ENCODE measurements around the gene HECTD4. TPM values are rescaled to one million over a fixed set of nuclear protein-coding genes. Genes with fewer than 3 reads are reported as not detected.
"Not testable (repeated sequence)": the region's sequence is repeated elsewhere in the genome, so short reads cannot be mapped to it uniquely, and the experiment has no call there.

The HECTD4 gene
- total RNA-seq, 1 donor from 2014 or later: 98.8 TPM

GRCh38 chr12:112258926-112259325 lies 123.3 kb downstream of the HECTD4 start:
- DNase-seq: no peak
- Mint-ChIP-seq H3K4me3 (no peak overlapping the region), H3K4me1 (no peaks in the 10 kb centered on the region), H3K27me3 (no peaks in the 10 kb centered on the region), H3K9me3 (no peaks in the 10 kb centered on the region), H3K36me3 (ENCODE audit: low read depth) (peaks cover 69% of the 10 kb centered on the region), H3K27ac (no peak overlapping the region)
- intact Hi-C loops (cut with micrococcal nuclease): no loop called here
- CTCF ChIA-PET: interaction anchor here (3.2 kb wide), 1 partner anchor 128 kb away, joined by 10 read pairs; no protein-coding TSS in a partner anchor
- POLR2A ChIA-PET: interaction anchor here (0.6 kb wide), 1 partner anchor 193 kb away, joined by 3 read pairs; no protein-coding TSS in a partner anchor
- TF ChIP-seq, protein P1, sequence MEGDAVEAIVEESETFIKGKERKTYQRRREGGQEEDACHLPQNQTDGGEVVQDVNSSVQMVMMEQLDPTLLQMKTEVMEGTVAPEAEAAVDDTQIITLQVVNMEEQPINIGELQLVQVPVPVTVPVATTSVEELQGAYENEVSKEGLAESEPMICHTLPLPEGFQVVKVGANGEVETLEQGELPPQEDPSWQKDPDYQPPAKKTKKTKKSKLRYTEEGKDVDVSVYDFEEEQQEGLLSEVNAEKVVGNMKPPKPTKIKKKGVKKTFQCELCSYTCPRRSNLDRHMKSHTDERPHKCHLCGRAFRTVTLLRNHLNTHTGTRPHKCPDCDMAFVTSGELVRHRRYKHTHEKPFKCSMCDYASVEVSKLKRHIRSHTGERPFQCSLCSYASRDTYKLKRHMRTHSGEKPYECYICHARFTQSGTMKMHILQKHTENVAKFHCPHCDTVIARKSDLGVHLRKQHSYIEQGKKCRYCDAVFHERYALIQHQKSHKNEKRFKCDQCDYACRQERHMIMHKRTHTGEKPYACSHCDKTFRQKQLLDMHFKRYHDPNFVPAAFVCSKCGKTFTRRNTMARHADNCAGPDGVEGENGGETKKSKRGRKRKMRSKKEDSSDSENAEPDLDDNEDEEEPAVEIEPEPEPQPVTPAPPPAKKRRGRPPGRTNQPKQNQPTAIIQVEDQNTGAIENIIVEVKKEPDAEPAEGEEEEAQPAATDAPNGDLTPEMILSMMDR (IDR thresholded peaks at IDR 0.05): no peak
- no peak for ATAC-seq (ENCODE audit: low read depth)

- peaks cover 86% of the 10 kb centered on the region for H3K36me3 Mint-ChIP-seq (ENCODE audit: low read depth)
- H3K9me3 Mint-ChIP-seq: no peaks in the 10 kb centered on the region
- H3K27me3 Mint-ChIP-seq: no peaks in the 10 kb centered on the region
- ChIA-PET POLR2A (no interaction called here), CTCF (interaction anchor here (3.2 kb wide), 1 partner anchor 130 kb away, joined by 10 read pairs; no protein-coding TSS in a partner anchor)
- H3K4me1 Mint-ChIP-seq: no peaks in the 10 kb centered on the region
- intact Hi-C loops (cut with micrococcal nuclease): no loop called here
- DNase-seq: no peak
- H3K4me3 Mint-ChIP-seq: no peak overlapping the region
- no peak overlapping the region for H3K27ac Mint-ChIP-seq
- ATAC-seq (ENCODE audit: low read depth): no peak
- TF ChIP-seq, protein P1 (IDR thresholded peaks at IDR 0.05): no peak
These were observed 125.5 kb downstream of the HECTD4 start for GRCh38 chr12:112256780-112257179.

DNA sequence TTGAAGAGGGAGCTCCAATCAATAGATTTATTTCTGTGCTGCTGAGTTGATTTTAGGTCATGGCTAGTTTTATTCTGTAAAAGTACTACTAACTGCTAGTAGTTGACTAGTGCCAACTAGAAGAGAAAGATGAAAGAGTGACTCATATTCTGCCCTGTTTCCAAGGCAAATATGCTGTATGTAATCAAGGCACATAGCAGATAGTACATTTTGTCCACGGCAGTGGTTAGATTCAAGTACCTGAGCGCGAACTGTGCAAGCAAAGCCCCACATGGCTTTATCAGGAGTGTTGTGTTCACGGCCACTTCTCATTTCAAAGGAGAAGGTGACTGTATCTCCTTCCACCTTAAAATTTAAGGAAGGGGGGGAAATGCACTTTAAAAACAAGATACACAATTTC lies 130.0 kb downstream of the HECTD4 start:
- ChIA-PET POLR2A (no interaction called here), CTCF (no interaction called here)
- Mint-ChIP-seq H3K36me3 (ENCODE audit: low read depth) (peaks cover 66% of the 10 kb centered on the region), H3K27ac (no peak overlapping the region), H3K9me3 (no peaks in the 10 kb centered on the region), H3K27me3 (no peaks in the 10 kb centered on the region), H3K4me3 (no peak overlapping the region), H3K4me1 (no peaks in the 10 kb centered on the region)
- intact Hi-C loops (cut with micrococcal nuclease): no loop called here
- ATAC-seq (ENCODE audit: low read depth) (no peak), DNase-seq (no peak)
- TF ChIP-seq, protein P1 (IDR thresholded peaks at IDR 0.05): no peak

- H3K27me3 Mint-ChIP-seq; POLR2A ChIA-PET; ATAC-seq (ENCODE audit: low read depth); intact Hi-C loops (cut with micrococcal nuclease); H3K27ac Mint-ChIP-seq; H3K4me3 Mint-ChIP-seq; DNase-seq; H3K4me1 Mint-ChIP-seq; H3K9me3 Mint-ChIP-seq: not testable (repeated sequence)
- peaks cover 54% of the 10 kb centered on the region for H3K36me3 Mint-ChIP-seq (ENCODE audit: low read depth)
- CTCF ChIA-PET: interaction anchor here (1.6 kb wide), 1 partner anchor 142 kb away, joined by 6 read pairs; no protein-coding TSS in a partner anchor
These were observed 137.3 kb downstream of the HECTD4 start for GRCh38 chr12:112244902-112245301.

- Mint-ChIP-seq H3K4me1 (peaks cover 10% of the 10 kb centered on the region), H3K36me3 (ENCODE audit: low read depth) (peaks cover 62% of the 10 kb centered on the region), H3K27ac (no peak overlapping the region), H3K27me3 (no peaks in the 10 kb centered on the region), H3K9me3 (no peaks in the 10 kb centered on the region), H3K4me3 (no peak overlapping the region)
- ATAC-seq (ENCODE audit: low read depth) (no peak), DNase-seq (no peak)
- ChIA-PET CTCF (interaction anchor here (1.0 to 1.6 kb wide), 2 partner anchors 45 to 144 kb away, joined by 5 to 6 read pairs; no protein-coding TSS in a partner anchor), POLR2A (no interaction called here)
- intact Hi-C loops (cut with micrococcal nuclease): no loop called here
- TF ChIP-seq, protein P1 (IDR thresholded peaks at IDR 0.05): no peak
These were observed 138.7 kb downstream of the HECTD4 start for GRCh38 chr12:112243255-112244110.

Measured in activated B cell treated with CpG ODN at 0.5 μM for 24 hours (primary cell).